Bronchial epithelial cell (primary cell): ENCODE measurements around the gene ESYT1. TPM values are rescaled to one million over a fixed set of nuclear protein-coding genes. Genes with fewer than 3 reads are reported as not detected.
"Not testable (repeated sequence)": the region's sequence is repeated elsewhere in the genome, so short reads cannot be mapped to it uniquely, and the experiment has no call there.

Experiments used
- DNase-seq: peaks from one replicate; pipeline ENCODE4 v3.0.0-alpha.2; 2010; ENCODE audit warnings: low read depth
- FAIRE-seq: peaks from 2 replicates; lab custom pipeline; 2011; peaks lifted over from hg19 to GRCh38; lab: Jason Lieb, UNC
- H3K27me3 ChIP-seq: 2 replicates; pipeline ENCODE4 v1.5.1; 2011; ENCODE audit warnings: low read length; ENCODE audit not compliant: control insufficient read depth, insufficient read depth
- H3K36me3 ChIP-seq: 2 replicates; pipeline ENCODE4 v1.5.1; 2011; ENCODE audit warnings: low read length; ENCODE audit not compliant: control insufficient read depth, insufficient read depth
- H3K4me3 ChIP-seq: 2 replicates; pipeline ENCODE4 v1.5.1; 2011; ENCODE audit warnings: mild to moderate bottlenecking, low read depth, low read length, control low read depth
- CTCF ChIP-seq: IDR thresholded peaks from 2 replicates; pipeline ENCODE4 v1.5.1; 2011; ENCODE audit warnings: mild to moderate bottlenecking, moderate library complexity, low read length, control low read depth, inconsistent platforms; ENCODE audit not compliant: insufficient read depth, severe bottlenecking
- total RNA-seq: library from RNA; depleted of rRNA; stranded (reverse); fragments of >200 nt; gene quantifications from 2 replicates; pipeline ENCODE4 v1.2.1, GENCODE V29; 2014

The ESYT1 gene
- total RNA-seq, 1 donor from 2014 or later, result 253 TPM

- H3K27me3 ChIP-seq, result no peaks in the 10 kb centered on the region
- peak overlapping the region; percentile 60 for H3K4me3 ChIP-seq
- DNase-seq, result peak; percentile 37
- H3K36me3 ChIP-seq, result peaks cover 13% of the 10 kb centered on the region
- no peak for TF ChIP-seq CTCF
- no peak for FAIRE-seq
Measured at GRCh38 chr12:56115329-56115728, 12.7 kb upstream of the ESYT1 start.

- Histone ChIP-seq H3K4me3 (peak within 1 kb of the TSS; percentile 60), H3K36me3 (peaks cover 15% of the 10 kb centered on the region), H3K27me3 (no peaks in the 10 kb centered on the region)
- TF ChIP-seq CTCF, result no peak
- FAIRE-seq, result no peak
- DNase-seq, result peak; percentile 83
Measured at GRCh38 chr12:56116267-56117081, 11.6 kb upstream of the ESYT1 start, which contains the start of gene RPL41. Gene RPL41 (plus strand): TSS chr12:56116633.

- not testable (repeated sequence) for DNase-seq, H3K27me3 ChIP-seq, FAIRE-seq
- H3K4me3 ChIP-seq, result peak overlapping the region; percentile 64
- H3K36me3 ChIP-seq, result peaks cover 16% of the 10 kb centered on the region
Measured at GRCh38 chr12:56117082-56117706, 10.9 kb upstream of the ESYT1 start.

- Histone ChIP-seq H3K4me3 (peak within 1 kb of the TSS; percentile 64), H3K36me3 (peaks cover 16% of the 10 kb centered on the region), H3K27me3 (no peaks in the 10 kb centered on the region)
- DNase-seq (peak; percentile 99), FAIRE-seq (peak; percentile 88)
- peak; percentile 69 for TF ChIP-seq CTCF
Measured at GRCh38 chr12:56117778-56118687, 10.0 kb upstream of the ESYT1 start, which contains the start of gene ZC3H10. Gene ZC3H10 (plus strand): TSS chr12:56118266. CDS start chr12:56120563, 2,297 bp downstream.

GRCh38 chr12:56118688-56119357 is 9.2 kb upstream of the ESYT1 start:
- peak overlapping the region; percentile 64 for H3K4me3 ChIP-seq
- FAIRE-seq (no peak), DNase-seq (no peak)
- H3K36me3 ChIP-seq, result peaks cover 13% of the 10 kb centered on the region
- TF ChIP-seq CTCF, result no peak
- no peaks in the 10 kb centered on the region for H3K27me3 ChIP-seq
